ENCODE data around the gene CSNK1A1L.

The CSNK1A1L gene

DNA sequence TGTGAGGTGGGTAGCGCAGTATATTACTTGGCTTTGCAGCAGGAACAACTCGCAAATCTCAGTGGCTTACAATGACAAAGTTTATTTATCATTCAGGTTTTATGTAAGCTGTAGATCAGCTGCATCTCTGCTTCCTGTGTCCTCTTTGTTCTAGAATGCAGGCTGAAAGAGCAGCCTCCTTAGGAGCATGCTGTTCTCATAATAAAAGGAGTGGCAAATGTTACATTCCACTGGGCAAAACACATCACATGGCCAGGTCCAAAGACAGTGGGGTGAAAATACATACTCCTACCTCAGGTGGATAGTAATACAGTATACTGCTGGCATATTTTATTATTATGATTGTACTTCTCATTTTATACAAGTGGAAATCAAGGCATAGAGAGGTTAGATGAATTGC, 1.2 kb upstream of the CSNK1A1L start:
- DNase-seq (ENCODE audit: low read depth) = no peak

DNA sequence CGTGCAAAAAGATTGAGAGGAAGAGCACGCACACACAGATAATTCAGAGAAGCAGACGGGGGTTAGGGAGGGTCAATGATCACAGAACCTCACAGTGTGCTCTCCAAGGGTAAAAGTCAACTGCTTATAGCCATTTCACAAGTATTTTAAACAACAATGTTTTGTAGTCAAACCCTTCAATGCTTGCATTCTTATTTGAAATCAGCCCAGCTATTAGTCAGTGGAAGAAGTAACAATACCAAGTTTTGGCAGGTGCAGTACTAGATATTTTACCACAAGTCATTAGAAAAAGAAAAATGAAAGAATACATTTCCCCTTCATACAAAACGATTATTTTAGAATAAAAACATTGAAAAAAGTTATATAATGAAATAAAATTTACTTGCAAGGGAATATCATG, 2.6 kb downstream of the CSNK1A1L start:
- no peak for DNase-seq (ENCODE audit: low read depth)

DNA sequence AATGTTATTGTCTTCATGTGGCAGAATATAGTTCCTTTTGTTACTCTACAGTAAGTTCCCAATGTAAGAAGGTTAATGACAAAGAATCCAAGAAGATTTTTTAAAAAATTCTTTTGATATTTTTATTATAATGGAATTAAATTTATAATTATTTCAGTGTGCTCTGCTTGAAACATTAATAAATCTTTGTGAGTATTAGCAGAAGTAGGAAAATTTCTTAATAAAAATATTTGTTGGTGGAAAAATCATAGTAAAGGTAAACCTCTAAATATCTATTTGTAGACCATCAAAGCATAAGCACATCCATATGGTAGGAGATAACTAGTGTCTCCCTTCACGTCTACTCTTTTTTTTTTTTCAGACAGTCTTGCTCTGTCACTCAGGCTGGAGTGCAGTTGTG, 4.3 kb downstream of the CSNK1A1L start:
- no peak for DNase-seq (ENCODE audit: low read depth)

DNA sequence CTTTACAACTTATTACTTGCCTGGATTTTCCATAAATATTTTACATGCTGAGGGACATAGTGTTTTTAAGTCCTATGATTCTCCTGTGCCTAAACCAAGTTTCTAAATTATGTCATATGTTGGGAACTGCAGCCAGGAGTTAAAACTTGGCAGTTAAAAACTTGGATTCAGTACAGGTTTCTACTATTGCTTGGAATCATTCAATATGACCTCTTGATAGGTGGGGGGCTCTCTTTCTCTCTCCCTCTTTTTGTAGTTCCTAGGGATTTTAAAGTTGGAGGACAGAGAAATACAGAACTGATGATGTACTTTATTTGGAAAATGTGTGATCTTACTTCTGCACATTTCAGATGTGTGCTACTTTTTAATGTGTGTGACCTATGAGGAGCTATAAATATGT, 4.7 kb downstream of the CSNK1A1L start:
- no peak for DNase-seq (ENCODE audit: low read depth)

DNA sequence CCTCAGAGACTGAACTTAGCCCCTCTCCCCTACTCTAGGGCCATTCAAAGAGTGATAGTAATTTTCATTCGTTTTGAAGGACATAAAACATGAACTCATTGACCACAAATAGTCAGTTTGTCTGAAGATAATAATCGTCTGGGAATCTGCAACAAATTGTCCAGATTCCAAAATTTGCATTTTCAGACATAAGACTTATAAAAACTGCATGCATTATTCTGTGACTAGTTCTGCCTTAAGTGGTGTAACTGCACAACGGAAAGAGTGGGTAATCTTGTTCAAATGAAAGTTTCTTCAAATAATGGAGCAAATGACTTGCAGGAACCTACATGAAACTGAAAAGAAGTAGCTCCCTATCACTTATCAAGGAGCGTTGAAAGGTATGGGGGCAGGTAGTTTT, 8.4 kb downstream of the CSNK1A1L start:
- DNase-seq (ENCODE audit: low read depth) = no peak

DNA sequence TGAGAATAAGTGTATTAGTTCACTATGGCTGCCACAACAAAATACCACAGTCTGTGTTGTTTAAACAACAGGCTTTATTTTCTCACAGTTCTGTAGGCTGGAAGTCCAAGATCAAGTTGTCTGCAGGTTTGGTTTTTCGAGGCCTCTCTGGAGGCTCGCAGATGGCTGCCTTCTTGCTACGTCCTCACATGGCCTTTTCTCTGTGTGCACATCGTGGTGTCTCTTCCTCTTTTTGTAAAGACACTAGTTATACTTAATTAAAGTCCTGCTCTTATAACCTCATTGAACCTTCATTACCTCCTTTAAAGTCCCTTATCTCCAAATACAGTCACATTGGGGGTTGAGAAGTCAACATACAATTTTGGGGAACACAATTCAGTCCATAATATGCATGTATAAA, 10.6 kb downstream of the CSNK1A1L start:
- no peak for DNase-seq (ENCODE audit: low read depth)

DNA sequence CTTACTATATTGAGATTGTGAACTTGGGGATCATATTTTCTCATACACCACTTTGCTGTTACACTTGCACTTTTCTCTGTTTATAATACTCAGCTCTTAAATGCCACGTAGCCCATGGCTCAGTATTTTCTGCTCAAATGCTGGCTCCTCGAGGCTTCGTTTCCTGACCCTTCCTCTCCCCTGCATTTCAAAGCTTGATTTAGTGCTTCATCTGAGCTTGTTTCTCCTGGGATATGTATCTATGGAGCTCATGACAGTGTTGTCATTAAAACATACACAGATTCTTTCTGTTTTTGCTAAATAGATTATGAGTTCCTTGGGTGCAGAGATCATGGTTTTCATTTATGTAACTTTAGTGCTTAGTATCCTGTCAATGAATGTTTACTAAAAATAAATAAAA, 11.4 kb downstream of the CSNK1A1L start:
- DNase-seq (ENCODE audit: low read depth) = no peak

DNA sequence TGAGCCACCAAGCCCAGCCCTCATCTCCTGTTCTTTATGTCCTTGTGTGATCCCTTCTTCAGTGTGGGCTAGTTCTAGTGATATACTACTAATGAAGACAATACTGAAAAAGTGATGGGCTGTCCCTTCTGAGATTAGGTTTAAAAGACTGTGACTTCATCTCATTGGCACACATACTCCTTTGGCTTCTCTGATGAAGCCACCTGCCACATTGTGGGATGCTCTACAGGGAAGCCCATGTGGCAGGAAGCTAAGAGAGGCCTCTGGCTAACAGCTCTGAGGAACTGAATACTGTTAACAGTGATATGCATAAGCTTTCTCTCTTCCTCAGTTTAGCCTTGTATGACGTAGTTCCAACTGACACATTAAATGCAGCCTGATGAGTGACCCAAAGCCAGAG, 13.6 kb downstream of the CSNK1A1L start:
- no peak for DNase-seq (ENCODE audit: low read depth)

DNA sequence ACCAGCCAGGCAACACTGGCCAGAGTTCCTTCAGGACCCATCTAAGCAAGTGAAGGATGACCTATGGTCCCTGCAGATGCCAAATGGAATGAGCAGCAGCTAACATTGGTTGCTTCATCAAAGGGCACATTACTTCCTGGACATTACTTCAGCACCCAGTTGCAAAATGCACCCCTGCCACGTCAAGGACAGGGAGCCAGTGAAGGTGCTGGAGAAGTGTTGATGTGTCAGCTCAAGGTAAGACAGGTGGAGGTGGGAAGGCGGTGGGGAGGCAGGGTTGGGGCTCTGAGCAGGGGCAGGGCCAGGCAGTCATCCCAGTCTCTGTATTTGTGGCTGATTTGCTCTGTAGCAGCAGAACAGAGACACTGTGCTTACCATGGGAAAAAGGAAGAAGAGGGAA, 14.6 kb downstream of the CSNK1A1L start:
- DNase-seq (ENCODE audit: low read depth) = no peak

DNA sequence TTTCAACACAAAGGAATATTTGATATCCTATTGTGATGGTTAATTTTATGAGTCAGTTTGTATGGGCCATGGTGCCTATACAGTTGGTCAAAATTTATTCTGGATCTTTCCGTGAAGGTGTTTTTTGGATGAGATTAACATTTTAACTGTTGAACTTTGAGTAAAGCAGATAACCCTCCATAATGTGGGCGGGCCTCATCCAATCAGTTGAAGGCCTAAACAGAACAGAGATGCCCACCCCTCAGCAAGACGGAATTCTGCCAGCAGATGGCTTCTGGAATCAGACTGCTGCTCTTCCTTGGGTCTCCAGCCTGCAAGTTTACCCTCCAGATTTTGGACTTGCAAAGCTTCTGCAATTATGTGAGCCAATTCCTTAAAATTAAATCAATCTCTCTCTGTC, 16.0 kb downstream of the CSNK1A1L start:
- DNase-seq (ENCODE audit: low read depth) = no peak

DNA sequence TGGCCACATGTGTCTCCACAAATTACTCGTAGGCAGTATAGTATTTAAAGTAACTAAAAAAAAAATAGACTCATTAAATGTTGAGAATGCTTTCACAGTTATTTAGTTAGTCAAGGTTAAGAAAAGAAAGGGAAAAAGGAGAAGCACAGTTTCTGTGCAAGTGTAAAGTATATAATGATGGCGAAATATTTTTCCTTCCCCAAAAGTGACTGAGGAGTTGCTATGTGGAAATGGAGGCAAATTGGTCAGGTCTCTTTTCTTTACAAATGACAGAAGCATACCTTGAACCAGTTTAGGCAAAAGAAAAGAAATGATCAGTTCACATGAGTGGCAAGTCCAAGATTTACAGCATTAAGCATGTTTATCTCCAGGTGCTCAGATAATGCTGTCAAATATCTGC, 18.0 kb downstream of the CSNK1A1L start:
- no peak for DNase-seq (ENCODE audit: low read depth)

DNA sequence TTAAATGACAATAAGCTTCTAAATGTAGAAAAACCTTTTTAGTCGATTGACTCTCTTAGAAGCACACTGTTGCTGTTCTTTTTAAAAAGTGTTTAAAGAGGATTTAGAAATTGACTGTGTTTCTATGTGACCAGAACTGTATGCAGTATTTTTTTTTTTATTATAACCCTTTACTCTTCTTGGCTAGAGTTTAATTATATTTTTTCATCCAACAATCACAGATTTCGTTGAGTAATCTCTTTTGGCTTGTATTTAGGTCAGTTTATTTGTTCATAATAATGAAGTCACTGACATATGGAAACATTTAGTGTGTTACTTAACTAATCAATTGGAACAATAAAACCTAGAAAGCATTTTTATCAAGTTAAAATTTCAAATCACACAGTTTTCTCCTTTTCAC, 19.9 kb downstream of the CSNK1A1L start:
- DNase-seq (ENCODE audit: low read depth) = no peak

DNA sequence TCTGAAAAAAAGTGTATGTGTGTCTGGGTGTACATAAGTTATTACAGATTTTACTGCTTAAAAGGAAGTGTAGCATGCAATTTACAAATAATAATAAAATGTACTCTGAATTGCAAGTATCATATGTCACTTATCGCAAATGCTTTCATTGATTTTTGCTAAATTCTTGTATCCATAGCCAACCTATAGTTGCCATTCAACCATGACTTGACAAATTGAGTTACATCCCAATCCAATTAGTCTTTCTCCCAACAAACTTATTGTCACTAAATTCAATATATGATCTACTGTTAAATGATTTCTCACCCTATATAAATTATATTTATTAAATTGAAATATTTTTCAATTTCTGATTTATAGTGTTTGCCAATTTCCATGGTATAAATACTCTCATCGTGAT, 28.6 kb downstream of the CSNK1A1L start:
- DNase-seq (ENCODE audit: low read depth) = no peak

DNA sequence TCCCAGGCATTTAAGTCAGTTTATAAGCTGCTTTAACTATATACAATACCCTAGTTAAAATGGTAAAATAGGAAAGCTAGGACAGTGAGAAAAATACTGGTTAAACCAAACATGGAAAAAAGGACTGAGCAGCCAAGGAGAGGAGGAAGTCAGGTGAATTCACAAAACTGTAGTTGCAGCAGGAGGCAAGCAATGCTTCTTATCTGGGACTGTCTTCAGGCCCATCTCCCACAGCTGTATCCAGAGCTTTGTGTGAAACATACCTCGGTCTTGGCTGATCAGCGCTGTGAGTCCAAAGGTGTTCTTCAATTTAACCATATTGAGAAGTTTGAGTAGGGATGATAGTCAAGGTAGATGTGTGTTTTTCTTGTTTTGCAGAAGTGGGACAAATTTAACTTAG, 30.3 kb downstream of the CSNK1A1L start:
- no peak for DNase-seq (ENCODE audit: low read depth)

DNA sequence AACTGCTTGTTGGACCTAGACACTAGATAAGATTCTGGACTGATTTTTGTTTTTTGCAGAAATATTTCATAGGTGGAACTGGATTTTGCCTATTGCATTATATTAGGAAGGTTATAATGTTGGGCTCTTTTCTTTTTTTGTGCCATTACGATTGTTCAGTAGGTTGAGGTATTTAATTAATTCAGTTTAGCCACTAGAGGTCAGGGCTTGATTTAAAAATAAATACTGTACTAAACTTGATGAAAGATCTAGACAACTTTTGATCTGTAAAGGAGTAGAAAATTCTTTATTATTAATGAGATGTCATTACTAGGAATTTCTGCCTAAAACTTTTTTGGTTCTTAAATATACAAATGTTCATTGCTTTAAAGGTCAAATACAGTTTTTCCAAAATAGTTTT, 30.8 kb downstream of the CSNK1A1L start:
- DNase-seq (ENCODE audit: low read depth) = no peak

DNA sequence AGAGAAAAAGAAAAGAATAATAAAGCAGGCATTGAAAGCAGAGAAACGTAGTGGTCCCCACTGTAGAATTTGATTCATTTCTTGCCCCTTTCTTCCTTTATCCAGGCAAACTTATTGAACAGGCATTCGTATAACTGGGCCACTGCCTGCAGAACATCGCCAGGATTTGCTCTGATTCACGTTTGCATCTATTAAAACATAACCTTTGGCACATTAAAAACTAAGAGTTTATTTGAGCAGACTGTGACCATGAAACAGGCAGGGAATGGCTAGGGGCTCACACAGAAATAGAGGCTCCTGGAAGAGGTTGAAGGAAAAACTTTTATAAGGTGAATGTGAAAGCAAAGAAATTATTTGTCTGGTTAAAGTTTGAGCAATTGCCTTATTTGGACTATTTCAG, 33.4 kb downstream of the CSNK1A1L start:
- no peak for DNase-seq (ENCODE audit: low read depth)

DNA sequence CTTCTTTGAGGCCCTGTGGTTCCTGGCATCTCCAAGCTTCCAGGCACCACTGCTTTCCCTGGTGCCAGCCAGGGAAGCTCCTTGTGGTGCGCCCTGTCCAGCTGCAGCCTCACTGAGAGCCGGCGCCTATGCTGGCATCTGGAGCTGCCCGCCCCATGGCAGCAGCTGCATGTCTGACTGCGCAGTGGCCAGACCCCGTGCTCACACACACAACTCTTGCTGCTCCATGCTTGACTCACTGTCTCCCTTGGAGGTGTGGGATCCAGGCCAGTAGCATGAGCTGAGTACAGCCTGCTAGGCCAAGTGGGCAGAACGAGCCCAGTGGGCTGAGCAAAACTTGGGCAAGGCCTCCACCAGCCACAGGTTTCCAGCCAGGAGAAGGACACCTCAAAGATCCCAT, 34.5 kb downstream of the CSNK1A1L start:
- no peak for DNase-seq (ENCODE audit: low read depth)

DNA sequence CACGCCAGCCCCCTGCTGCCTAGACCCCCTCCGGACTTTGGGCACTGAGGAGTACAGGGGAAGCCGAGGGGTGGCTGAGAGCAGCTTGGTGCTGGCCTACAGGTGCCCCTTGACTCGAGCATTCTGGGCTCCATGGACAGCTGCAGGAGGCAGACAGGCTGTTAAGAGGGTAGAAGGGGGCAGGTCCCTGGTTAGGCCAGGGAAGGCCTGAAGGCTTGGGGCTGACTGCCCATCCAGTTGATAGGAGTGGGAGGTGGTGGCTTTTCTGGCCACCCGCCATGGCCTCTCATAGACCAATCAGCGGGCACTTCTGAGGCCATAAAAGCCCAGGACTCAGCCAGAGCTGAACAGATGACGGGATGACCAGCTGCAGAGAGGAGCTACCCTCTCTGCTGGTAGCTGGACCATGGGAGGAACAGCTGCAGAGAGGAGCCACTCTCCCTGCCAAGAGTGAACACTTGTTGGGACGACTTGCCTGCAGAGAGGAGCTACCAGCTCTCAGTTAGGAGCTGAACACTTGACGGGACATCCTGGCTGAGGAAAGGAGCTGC, 35.2 kb downstream of the CSNK1A1L start:
- no peak for DNase-seq (ENCODE audit: low read depth)

DNA sequence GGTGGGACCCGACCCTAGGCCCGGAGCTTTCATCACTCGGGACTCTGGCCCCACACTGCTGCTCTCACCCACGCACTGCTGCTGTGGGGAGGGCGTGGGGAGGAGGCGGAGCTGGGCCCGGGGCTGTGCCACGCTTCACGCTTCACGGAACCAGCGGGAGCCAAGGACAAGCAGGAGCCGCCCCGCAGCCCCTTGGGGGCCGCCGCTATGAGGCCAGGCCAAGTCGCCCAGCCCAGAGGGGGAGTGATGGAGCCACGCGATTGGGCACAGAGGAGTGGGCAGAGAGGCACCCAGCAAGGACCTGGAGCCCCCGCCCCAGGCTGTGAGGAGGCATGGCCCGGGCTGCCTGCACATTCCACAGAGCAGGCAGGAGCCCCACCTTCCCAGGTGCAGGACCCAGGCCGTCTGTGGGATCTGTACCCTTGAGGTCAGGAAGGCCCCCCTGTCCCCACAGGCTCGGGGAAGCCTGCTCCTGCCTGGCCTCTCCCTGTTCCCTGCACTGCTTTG, 35.8 kb downstream of the CSNK1A1L start:
- DNase-seq (ENCODE audit: low read depth) = no peak

DNA sequence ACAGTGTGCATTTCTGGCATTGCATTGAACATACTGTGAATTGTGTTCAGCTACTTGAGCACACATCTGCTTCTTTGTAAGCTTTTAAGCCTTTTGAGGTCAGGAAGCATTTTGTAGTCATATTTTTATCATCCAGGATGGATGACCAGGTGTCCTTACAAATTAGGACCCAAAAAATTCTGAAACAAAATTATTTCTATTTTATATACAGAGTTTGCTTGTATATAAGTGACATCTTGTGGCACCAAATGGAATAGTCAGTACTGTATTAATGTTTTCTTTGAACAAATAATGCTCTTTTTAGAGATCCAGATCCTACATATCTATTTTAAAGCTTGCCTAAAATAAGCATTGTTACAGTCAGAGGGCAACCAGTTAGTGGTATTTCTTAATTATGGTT, 36.5 kb downstream of the CSNK1A1L start:
- DNase-seq (ENCODE audit: low read depth) = no peak

DNA sequence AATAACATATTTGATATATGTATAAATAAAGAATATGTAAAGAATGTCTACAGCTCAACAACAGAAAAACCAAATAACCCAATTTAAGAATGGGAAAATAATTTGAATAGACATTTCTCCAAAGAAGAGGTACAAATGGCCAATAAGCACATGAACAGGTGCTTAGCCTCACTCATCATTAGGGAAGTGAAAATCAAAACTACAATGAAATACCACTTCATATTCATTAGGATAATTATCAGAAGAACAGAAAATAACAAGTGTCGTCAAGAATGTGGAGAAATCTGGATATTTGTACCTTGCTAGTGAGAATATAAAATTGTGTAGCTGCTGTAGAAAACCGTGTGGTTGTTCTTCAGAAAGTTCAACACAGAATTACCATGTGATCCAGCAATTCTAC, 37.6 kb downstream of the CSNK1A1L start:
- DNase-seq (ENCODE audit: low read depth) = no peak

DNA sequence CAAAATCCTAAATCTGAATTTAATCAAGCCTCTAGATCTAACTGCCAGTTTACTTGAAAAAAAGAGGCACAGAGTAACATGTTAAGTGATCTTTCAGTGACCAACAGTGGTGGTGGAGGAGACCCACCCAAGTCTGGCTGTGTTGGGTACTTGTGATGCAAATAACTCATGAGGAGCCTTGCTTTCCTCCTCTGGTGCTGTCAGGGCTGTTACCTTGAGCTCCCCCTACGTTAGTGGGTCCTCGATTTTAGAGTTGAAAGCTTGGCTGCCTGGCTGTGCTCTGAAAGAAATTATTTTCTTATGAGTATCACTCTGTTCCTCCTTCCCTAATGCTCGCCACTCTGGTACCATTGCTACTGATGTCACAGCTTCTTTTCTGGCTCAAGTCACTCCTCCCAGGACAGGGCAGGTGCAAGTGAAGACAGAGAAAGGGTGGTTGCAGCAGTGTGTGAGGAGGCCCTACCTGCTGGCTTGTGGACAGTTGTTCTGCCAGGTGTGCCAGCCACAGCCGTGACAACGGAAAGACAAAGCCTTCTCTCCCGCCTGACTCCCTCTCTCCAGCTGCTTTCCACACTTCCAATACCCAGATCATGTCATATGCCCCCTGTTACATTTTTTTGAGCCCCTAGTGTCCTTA, 39.5 kb downstream of the CSNK1A1L start:
- DNase-seq (ENCODE audit: low read depth) = no peak

DNA sequence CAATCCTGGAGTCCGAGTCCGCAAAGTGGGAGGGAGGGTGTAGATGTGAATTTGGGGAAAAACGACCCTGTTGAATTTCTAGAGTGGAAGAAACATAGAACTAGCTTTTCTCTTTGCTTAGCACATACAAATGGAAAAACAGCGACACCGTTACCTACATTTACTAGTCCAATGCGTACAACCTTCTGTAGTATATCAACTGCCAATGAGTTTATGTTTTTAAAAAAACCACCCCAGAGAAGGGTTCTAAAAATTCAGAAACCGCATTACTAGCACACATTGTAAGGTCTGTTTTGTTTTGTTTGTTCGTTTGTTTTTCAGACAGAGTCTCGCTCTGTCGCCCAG, 45.6 kb downstream of the CSNK1A1L start:
- DNase-seq (ENCODE audit: low read depth) = no peak

All from activated T-cell treated with anti-CD3 and anti-CD28 coated beads for 24 hours (primary cell).